Measurements from ENCODE around the gene LHX3.
A peak's percentile ranks its signal among the peaks of the same experiment; 100 is the strongest.

The LHX3 gene

DNA sequence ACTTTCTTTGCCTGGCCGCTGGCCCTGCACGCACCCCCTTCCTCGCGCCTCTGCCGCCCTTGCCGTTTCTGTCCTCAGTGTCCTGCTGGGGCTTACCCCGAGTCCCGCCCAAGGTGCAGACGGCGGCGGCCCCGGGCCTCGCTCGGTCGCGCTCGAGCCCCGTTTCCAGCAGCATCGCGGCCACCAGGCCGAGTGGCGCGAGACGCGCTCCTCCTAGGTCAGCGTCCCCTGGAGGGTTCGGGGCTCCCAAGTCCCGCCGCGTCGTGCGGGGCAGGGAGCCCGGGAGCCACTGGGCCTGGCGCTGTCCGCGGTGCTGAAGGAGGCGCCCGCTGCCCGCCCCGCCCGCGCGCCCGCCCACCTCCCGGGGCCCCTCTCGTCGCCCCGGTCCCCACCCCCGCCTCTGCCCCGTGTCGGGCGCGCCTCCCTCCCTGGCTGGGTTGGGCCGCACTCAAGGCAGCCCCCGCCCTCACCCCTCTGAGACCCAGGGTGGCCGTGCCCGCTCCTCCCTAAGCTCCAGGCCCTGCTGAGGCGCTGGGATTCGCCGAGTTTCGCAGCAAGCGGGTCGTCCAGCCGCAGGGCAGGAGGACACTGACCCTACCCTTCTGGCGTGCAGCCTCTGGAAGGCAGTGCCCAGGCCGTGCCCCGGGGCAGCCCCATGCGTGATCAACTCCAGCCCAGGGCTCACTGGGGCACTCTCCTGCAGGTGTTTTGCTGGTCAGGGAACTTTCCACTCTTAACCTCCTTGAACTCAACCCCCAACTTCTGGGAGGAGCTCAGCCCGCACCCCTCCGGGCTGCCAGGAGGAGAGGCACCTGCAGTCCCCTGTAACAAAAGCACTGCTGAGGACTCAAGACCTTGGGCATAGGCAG lies at the start of gene LHX3:
Gene LHX3 (minus strand): TSS at position 291 of the 869 bp plus-strand sequence. CDS start 116 bp downstream, at position 175.
- DNase-seq (ENCODE audit: low read depth): no peak

GRCh38 chr9:136253246-136254130 lies 48.6 kb upstream of the LHX3 start:
- no peak for DNase-seq (ENCODE audit: low read depth)

GRCh38 chr9:136252846-136253245 lies 47.9 kb upstream of the LHX3 start:
- DNase-seq (ENCODE audit: low read depth): no peak

DNA sequence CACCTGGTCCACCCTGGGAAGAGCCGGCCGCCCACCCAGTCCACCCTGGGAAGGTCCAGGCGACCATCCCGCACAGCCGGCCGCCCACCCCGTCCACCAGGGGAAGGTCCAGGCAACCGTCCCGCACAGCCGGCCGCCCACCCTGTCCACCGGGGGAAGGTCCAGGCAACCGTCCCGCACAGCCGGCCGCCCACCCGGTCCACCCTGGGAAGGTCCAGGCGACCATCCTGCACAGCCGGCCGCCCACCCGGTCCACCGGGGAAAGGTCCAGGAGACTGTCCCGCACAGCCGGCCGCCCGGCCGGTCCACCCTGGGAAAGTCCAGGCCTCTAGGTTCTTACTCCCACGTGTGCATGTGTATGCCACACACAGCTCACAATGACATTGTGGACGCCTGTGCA lies 47.4 kb upstream of the LHX3 start:
- DNase-seq (ENCODE audit: low read depth): no peak

DNA sequence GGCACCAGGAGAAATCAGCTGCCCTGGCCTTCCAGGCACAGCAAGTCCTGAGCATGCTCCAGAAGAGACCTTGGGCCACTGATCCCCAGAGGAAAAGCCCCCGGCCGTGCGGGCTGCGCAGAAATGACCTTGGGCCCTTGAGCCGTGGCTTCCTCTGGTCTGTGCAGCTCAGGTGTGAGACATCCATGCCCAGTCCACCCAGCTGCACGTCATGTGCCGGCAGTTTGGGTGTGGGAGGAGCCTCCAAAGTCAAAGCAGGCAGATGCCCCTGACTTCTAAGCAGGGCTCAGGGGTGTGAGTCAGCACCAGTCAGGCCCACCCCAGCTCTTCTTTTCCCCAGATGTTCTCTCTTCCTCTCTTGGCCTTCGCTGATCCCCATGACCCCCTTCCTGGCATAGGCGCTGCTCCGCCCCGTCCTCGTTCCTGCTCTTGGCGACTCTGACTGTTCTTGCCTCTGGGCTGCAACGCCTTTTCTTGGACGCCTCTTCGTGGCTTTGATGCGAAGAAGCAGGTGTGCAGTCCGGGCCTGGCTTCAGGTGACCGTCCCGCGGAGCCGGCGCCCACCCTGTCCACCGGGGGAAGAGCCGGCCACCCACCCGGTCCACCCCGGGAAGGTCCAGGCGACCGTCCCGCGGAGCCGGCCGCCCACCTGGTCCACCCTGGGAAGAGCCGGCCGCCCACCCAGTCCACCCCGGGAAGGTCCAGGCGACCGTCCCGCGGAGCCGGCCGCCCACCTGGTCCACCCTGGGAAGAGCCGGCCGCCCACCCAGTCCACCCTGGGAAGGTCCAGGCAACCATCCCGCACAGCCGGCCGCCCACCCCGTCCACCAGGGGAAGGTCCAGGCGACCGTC lies 46.6 kb upstream of the LHX3 start:
- DNase-seq (ENCODE audit: low read depth): no peak

- no peak for DNase-seq (ENCODE audit: low read depth)
These were observed 45.7 kb upstream of the LHX3 start for GRCh38 chr9:136250676-136251075.

DNA sequence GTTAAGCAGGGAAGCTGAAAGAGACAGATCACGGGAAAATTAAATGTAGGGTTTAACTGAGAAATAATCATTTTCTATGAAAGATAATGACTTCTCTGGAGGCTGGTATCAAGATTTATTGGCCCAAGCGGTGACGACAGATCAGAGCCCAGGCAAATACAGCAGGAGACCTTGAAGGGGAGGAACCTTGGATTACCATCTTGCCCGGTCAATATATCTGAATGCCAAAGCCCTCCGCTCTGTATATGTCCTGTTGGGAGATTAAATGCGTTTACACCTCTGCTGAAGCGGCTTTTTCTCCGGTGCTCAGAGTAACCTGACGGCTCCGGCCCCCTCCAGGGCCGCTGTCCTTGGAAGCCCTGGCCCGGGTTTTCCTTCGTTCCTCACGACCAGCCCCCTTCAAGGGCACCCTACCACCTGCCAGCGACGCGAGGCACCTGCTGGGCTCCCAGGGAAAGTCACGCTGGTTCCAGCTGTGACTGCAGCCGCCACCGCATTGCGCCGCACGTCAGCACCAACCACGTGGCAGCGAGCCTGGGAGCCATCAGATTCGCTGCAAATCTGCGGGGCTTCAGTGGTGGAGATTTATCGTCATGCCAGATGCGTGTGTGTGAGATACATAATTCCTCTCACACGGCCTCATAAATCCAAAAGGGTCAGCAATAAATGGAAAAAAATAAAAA lies 45.1 kb upstream of the LHX3 start:
- DNase-seq (ENCODE audit: low read depth): no peak

DNA sequence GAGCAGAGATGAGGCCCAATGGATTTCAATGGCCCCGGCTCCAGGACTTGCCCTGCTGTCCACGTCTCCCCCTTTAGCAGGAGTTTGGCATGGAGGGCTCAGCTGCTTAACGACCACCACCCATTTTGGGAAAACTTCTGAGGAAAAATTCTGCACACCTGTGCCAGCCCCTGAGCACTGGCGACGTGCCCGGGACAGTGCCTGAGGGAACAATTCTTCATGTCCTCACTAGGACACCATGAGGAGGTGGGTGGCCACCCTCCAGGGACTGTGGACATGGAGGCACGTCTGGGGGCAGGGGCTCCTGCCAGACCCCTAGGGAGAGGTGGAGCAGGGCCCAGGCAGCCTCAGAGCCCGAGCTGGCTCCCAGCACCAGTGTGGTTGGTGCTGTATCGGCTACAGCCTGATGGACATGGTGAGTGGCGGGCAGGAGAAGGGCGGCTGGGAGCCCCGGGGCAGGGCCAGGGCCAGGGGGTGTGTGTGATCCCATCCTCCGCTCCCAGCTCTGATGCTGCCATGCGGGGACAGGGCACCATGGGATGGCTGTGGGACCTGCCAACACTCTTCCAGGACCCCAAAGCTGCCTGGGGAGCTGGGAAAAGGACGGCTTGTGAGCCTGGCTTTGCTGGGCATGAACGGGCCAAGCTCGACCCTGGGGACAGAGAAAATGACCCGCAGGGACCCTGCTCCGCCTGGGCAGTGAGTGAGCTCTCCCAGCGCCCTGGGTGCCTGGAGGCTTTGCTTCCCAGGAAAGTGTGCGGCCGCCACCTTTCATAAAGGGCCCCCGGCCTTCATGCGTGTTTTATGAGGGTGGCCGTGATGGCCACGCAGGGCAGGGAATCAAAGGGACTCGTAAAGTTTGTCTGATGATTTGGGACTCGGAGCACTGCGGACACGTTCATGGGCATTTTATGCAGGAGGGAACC lies 44.3 kb upstream of the LHX3 start:
- no peak for DNase-seq (ENCODE audit: low read depth)

GRCh38 chr9:136247947-136248637 lies 43.2 kb upstream of the LHX3 start:
- DNase-seq (ENCODE audit: low read depth): no peak

- DNase-seq (ENCODE audit: low read depth): no peak
These were observed 42.6 kb upstream of the LHX3 start for GRCh38 chr9:136247551-136247916.

GRCh38 chr9:136246849-136247550 lies 42.1 kb upstream of the LHX3 start:
- DNase-seq (ENCODE audit: low read depth): no peak

DNA sequence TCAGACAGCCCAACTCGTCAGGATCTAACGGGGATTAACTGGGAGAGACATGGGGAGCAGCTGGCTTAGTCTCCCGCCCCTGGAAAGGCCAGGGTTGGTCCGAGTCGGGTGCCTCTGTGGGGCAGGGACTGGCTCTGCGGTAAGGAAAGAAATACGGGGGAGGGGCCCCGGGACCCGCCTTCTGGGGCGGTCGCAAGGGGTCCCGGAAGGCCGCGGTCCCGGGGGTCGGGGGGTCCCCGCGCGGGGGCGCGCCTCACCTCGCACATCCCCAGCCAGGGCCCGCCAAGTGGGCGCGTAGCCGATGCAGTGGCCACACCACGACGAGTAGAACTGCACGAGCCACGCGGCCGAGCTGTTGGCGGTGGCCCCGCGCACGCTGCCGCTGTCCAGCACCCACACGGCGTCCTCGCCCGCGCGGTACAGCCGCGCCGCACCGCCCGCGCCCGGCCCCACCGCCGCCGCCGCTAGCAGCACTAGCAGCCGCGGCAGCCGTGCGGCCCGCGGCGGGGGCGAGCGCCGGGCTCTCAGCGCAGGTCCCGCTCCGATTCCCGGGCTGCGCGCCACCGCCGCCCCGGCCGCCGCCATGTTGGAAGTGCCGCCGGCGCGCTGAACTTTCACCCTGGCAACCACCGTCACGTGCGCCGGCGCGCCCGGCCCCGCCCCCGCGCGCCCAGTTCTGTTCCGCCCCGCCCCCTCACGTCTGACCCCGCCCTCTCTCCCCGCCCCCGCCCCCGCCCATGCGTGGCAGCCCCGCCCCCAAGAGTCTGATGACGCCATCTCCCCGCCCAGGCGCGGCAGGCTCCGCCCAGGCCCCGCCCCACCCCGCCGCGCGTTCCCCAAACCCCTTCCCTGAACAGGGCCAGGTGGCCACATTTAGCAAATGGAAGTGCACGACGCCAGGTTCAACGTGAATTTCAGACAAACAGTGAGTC lies 40.6 kb upstream of the LHX3 start, which contains the start of gene QSOX2:
Gene QSOX2 (minus strand): TSS at position 594 of the 932 bp plus-strand sequence. CDS start 9 bp downstream, at position 585.
- peak; percentile 51 for DNase-seq (ENCODE audit: low read depth)

- no peak for DNase-seq (ENCODE audit: low read depth)
These were observed 40.0 kb upstream of the LHX3 start for GRCh38 chr9:136244969-136245218.

DNA sequence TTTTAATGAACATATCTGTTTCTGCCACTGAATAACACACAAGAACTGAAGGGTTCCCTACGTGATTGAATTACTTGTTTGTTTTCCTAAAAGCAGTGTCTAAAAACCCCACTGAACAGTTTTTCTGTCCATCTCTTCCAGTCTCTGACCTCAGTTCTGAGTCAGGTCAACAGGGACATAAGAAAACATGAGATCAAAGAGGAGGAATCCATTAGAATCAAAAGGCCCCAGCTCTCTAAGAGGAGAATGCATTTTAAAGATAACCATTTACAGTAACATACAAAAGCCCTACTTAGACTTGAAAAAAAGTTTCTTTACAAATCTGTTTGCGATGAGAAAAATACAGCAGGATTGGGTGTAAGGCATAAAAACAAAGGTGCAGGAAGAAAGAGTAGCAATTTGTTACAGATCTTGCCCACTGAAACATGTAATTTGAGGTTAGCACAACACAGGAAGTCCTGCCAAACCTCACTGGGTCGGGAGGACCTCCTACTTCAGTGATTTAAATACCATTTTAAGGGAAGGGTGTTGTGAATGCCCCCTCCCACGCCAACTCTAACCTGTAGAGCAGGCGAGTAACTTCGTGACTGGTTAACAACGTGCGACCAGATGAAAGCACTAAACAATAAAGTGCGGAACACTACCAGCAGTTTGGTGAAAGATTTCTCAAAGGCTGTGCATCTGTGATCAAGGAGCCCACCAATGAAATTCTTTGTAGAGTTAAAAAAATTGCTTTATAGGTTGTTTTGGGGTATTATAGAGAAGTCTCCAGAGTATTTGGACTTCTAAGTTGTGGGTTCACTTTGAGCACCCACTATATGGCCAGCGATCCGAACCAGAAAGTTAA lies 39.4 kb upstream of the LHX3 start:
- DNase-seq (ENCODE audit: low read depth): no peak

- DNase-seq (ENCODE audit: low read depth): no peak
These were observed 38.7 kb upstream of the LHX3 start for GRCh38 chr9:136243631-136244030.

DNA sequence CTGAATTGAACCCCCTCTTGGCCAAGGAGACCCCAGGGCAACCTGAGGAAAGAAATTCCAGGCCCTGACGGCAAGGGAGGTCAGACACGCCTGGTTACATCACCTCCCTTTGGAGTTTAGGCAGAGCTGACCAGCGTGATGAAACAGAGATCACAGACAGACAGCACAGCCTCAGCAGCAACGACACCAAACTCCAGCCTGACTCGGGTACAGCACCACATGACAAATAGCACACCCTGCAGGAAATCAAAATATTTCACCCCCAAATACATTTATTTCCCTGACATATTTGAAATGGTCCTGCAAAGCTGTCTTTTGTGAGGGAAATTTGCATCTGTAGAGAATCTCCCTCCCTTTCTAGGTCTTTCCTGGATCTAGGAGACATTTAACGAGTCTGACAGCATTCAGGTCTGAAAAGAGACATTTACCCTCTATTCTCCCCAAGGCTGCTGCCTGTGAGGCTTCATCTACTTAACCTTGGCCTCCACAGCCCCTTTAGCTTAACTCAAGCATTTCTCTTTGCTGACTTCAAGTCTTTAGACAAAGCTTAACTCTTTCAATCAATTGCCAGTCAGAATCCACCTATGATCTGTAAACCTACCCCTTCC lies 38.1 kb upstream of the LHX3 start:
- no peak for DNase-seq (ENCODE audit: low read depth)

DNA sequence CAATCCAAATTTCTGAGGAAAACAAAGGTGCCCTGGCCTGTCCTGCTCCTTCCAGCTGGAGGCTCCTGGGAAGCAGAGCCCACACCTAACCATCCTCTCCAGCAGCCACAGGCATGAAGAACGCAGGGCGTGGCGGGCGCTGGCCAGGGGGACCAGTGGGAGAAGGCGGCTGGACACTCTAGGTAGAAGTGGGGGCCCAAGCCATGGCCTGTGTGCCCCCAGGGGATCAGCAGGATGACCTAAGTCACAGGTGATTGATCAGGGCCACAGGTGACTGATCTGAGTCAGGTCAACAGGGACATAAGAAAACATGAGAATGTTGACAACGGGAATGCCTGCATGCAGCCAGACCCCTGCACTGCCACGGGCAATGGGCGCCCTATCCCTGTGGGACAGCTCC lies 37.3 kb upstream of the LHX3 start:
- no peak for DNase-seq (ENCODE audit: low read depth)

All from fibroblast of the conjunctiva (primary cell).